Placental epithelial cell (primary cell): Measurements from ENCODE around the gene NPIPB9. TPM values are rescaled to one million over a fixed set of nuclear protein-coding genes. Genes with fewer than 3 reads are reported as not detected.

Experiments used
- small RNA-seq: library from RNA; depleted of rRNA; stranded (forward); fragments of <200 nt; gene quantifications from one replicate; pipeline ENCODE3, GENCODE V24; 2012
- total RNA-seq: library from RNA; depleted of rRNA; stranded (reverse); fragments of >200 nt; gene quantifications from 2 replicates; pipeline ENCODE4 v1.2.3, GENCODE V29; 2012

Gene NPIPB9
- total RNA-seq = 3.9 TPM in 1 of 2 replicates, not detected in the other

GRCh38 chr16:28751487-28751886 lies at the start of gene NPIPB9:
Gene NPIPB9, plus strand, starts transcription at chr16:28751787.

GRCh38 chr16:28711220-28712083 lies 40.1 kb upstream of the NPIPB9 start, which contains the start of gene EIF3C:
Gene EIF3C, plus strand, starts transcription at chr16:28711464. Its CDS starts 223 bp downstream, at chr16:28711687.

Small RNA genes within 50 kb of the gene (small RNA-seq; reads per million reads assigned to genes)
- not detected for gene MIR6862-2

Other genes with a start within 250 kb of the NPIPB9 start
- gene IL27, start 245.0 kb upstream of the NPIPB9 start, total RNA-seq = not detected in 2 replicates
- not detected in 2 replicates for gene NUPR1, start 212.8 kb upstream of the NPIPB9 start, total RNA-seq
- gene SGF29, start 197.9 kb upstream of the NPIPB9 start, total RNA-seq = 8.2 and 12.2 TPM in 2 replicates
- 0.11 TPM in 1 of 2 replicates, not detected in the other for gene SULT1A2, start 154.7 kb upstream of the NPIPB9 start, total RNA-seq
- not detected in 2 replicates for gene SULT1A1, start 141.7 kb upstream of the NPIPB9 start, total RNA-seq
- gene NPIPB8, start 113.7 kb upstream of the NPIPB9 start, total RNA-seq = 2.0 TPM in 1 of 2 replicates, not detected in the other
- 62.7 and 131 TPM in 2 replicates for gene EIF3C, start 40.3 kb upstream of the NPIPB9 start, total RNA-seq
- 54.6 and 59.0 TPM in 2 replicates for gene ATXN2L, start 71.2 kb downstream of the NPIPB9 start, total RNA-seq
- gene TUFM, start 94.6 kb downstream of the NPIPB9 start, total RNA-seq = 76.6 and 111 TPM in 2 replicates
- gene SH2B1, start 112.1 kb downstream of the NPIPB9 start, total RNA-seq = 19.7 and 26.7 TPM in 2 replicates
- 0.11 and 0.39 TPM in 2 replicates for gene ATP2A1, start 126.7 kb downstream of the NPIPB9 start, total RNA-seq
- gene RABEP2, start 173.5 kb downstream of the NPIPB9 start, total RNA-seq = 52.3 and 68.3 TPM in 2 replicates
- not detected in 2 replicates for gene CD19, start 180.2 kb downstream of the NPIPB9 start, total RNA-seq
- gene NFATC2IP, start 199.2 kb downstream of the NPIPB9 start, total RNA-seq = 14.7 and 19.6 TPM in 2 replicates
- gene SPNS1, start 223.0 kb downstream of the NPIPB9 start, total RNA-seq = 32.6 and 70.6 TPM in 2 replicates
- 0.79 and 1.2 TPM in 2 replicates for gene LAT, start 233.3 kb downstream of the NPIPB9 start, total RNA-seq